GM18505 (cell line): Measurements from ENCODE around the gene CDK10.

Experiments used
- ATAC-seq: cut with Tn5 transposase; IDR thresholded peaks from one replicate; pipeline ENCODE4 v1.9.1; 2021; ENCODE audit not compliant: unreplicated experiment
- POLR2A ChIP-seq: IDR thresholded peaks from 4 replicates; pipeline ENCODE4 v1.6.1; 2011; ENCODE audit warnings: borderline replicate concordance; ENCODE audit not compliant: insufficient read depth, insufficient read length; ENCODE audit errors: extremely low read depth

The CDK10 gene

DNA sequence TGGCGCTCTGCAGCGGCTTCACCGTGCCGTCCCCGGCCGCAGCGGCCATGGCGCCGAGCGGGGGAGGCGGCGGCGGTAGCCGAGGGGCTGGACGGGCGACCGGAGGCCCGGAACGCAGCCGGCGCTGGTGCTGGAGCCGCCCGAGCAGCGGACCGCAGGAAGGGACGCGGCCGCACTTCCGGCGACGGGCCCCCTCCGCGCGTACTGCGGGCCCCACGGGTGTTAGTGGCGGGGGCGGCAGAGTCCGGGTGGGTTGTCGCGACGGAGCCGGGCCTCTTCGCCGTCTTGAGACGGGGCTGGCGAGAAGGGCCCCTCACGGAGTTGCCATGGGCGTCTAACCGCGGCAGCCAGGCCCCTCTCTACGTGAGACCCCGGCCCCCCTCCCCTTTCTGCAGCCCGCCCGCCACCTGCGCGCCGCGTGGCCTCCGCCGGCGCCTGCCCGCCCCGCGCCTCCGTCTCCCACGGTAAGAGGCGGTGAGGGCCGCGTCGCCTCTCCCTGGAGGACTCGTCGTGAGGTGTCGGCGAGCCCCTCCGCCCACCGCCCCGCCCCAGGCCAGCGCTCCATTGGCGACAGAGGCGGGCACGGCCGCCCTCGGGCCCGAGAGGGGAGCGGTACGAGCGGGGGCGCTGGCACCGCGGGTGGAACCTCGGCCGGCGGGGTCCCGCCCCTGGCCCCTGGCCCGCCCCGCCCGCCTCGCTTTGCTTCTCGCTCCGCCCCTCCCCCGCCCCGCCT lies 34.5 kb downstream of the CDK10 start, which contains the start of the genes VPS9D1 and ZNF276:
TSS of gene VPS9D1 (minus strand) at position 86 of the 733 bp plus-strand sequence. CDS start at position 49, 37 bp downstream.
TSS of gene ZNF276 (plus strand) at position 725 of the 733 bp plus-strand sequence. CDS start 104 bp downstream, outside the sequence.
- peak; percentile 38 for TF ChIP-seq POLR2A
- peak; percentile 49 for ATAC-seq

DNA sequence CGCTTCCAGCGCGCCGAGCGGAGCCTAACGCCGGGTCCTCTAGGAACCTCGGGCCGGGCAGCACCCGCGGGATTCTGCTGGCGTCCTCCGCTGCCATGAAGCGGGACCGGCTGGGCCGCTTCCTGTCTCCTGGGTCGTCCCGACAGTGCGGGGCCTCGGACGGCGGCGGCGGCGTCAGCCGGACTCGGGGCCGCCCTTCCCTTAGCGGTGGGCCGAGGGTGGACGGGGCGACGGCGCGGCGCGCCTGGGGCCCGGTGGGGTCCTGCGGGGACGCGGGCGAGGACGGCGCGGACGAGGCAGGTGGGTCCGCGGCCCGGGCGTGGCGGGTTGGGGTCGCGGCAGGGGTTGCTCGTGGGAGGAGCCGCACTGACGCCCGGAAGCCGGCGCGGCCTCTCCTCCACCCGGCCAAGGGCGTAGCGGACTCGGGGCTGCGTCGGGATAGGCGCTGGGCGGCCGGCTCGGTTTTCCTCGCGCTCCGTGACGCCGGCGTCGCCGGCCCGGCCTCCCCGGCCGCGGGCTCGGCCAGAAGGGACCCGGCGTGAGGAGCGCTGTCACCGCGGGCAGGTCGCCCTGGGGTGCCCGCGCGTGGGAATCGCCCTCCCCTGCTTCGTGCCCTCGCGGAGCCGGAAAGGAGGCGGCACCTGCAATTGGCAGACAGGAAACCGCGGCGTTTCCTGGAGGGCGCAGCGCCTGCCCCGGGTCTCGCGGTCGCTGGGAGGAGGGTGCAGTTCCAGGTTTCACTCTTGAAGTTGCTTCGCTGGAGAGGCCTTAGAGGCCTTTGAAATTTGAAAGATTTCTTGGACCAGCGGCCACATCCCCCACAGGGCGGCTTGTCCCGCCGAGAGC lies 35.3 kb downstream of the CDK10 start:
- ATAC-seq: peak; percentile 22
- TF ChIP-seq POLR2A: peak; percentile 38

- ATAC-seq: peak; percentile 4
- peak; percentile 1 for TF ChIP-seq POLR2A
These were observed 36.1 kb downstream of the CDK10 start for GRCh38 chr16:89722392-89723278.

GRCh38 chr16:89723279-89724250 lies 37.1 kb downstream of the CDK10 start:
- ATAC-seq: no peak
- TF ChIP-seq POLR2A: peak; percentile 14

DNA sequence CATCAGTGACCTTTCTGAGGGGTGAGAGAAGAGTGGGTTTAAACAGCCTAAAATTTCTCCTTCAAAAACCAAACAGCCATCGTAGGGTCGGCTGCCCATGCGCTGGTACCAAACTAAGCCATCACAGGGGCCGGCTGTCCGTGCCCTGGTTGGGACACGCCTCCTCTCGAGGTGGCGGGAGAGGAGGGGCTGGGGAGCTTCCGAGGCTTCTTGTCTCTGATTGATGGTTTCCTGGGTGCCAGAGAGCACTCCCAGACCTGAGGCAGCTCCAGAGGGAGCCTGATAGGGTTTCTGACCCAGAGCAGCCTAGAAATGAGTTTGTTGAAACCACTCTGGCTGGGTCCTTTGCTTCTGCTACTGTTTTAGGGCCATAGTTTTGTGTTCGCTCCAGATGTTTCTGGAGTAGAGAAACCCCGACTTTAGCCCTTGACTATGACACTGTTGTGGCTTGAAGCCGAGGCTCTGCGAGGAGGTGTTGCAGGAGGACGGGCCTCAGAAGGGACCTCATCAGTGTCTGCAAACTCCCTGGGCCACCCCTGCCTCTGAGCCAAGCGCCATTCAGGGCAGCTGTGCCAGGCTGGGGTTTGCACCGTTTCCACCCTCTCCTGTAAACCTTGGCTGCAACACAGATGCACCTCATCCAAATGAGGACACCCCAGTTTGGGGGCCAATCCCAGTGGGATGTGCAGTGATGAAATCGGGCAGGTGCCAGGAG lies 41.1 kb downstream of the CDK10 start:
- no peak for TF ChIP-seq POLR2A
- ATAC-seq: no peak

- ATAC-seq: no peak
- no peak for TF ChIP-seq POLR2A
These were observed 42.8 kb downstream of the CDK10 start for GRCh38 chr16:89729293-89729692.

- no peak for TF ChIP-seq POLR2A
- no peak for ATAC-seq
These were observed 43.5 kb downstream of the CDK10 start for GRCh38 chr16:89729863-89730593.

GRCh38 chr16:89730610-89731234 lies 44.2 kb downstream of the CDK10 start:
- no peak for TF ChIP-seq POLR2A
- no peak for ATAC-seq

- no peak for TF ChIP-seq POLR2A
- ATAC-seq: no peak
These were observed 45.8 kb downstream of the CDK10 start for GRCh38 chr16:89732142-89732917.

- TF ChIP-seq POLR2A: peak; percentile 25
- ATAC-seq: no peak
These were observed 46.4 kb downstream of the CDK10 start for GRCh38 chr16:89732918-89733242.
